Adrenal gland (tissue), 5 donors: Measurements from ENCODE around the gene CACUL1.

Experiments
- POLR2A ChIP-seq, 2 donors: fragments of 450-650 bp; IDR thresholded peaks; one replicate each; pipeline ENCODE4 v1.6.1; 2017; ENCODE audit warnings: antibody characterized with exemption in 2 of 2, mild to moderate bottlenecking in 2 of 2, moderate library complexity in 1 of 2
- TF ChIP-seq, protein P1 (sequence below), 6 experiments: fragments of 450-650 bp in 4 of 6; fragments of 200-600 bp in 2 of 6; sonication (generic) in 1 of 6; IDR thresholded peaks; 1 replicate in 5 of 6; 2 replicates in 1 of 6; pipeline versions ENCODE4 v1.5.1 to v1.8.0; 2016 to 2021; ENCODE audit warnings: antibody characterized with exemption in 6 of 6, mild to moderate bottlenecking in 2 of 6, moderate library complexity in 1 of 6
- donor health status: DM: no; HTN: no; CAD: no.

DNA sequence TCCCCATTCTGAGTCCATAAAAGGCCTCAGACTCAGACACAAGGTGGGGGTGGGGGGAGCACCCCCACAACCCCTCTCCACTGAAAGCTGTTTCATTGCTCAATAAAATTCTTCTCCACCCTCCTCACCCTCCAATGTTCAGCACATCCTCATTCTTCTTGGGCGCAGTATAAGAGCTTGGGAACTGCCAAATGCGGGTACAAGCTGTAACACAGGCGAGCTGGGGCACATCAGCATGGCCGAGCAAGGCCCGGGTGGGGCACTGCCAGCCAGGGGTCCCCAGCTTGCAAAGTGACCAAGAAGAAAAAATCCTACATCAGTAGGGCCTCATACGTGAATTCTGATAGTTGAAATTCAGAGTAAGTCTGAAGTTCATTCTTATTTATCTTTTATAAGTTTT is 50.1 kb downstream of the CACUL1 start:
- no peak for TF ChIP-seq POLR2A (IDR thresholded peaks at IDR 0.05)
- TF ChIP-seq, protein P1, sequence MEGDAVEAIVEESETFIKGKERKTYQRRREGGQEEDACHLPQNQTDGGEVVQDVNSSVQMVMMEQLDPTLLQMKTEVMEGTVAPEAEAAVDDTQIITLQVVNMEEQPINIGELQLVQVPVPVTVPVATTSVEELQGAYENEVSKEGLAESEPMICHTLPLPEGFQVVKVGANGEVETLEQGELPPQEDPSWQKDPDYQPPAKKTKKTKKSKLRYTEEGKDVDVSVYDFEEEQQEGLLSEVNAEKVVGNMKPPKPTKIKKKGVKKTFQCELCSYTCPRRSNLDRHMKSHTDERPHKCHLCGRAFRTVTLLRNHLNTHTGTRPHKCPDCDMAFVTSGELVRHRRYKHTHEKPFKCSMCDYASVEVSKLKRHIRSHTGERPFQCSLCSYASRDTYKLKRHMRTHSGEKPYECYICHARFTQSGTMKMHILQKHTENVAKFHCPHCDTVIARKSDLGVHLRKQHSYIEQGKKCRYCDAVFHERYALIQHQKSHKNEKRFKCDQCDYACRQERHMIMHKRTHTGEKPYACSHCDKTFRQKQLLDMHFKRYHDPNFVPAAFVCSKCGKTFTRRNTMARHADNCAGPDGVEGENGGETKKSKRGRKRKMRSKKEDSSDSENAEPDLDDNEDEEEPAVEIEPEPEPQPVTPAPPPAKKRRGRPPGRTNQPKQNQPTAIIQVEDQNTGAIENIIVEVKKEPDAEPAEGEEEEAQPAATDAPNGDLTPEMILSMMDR (IDR thresholded peaks at IDR 0.05), result no peak
